Measurements from ENCODE around the gene MUC12.

DNA sequence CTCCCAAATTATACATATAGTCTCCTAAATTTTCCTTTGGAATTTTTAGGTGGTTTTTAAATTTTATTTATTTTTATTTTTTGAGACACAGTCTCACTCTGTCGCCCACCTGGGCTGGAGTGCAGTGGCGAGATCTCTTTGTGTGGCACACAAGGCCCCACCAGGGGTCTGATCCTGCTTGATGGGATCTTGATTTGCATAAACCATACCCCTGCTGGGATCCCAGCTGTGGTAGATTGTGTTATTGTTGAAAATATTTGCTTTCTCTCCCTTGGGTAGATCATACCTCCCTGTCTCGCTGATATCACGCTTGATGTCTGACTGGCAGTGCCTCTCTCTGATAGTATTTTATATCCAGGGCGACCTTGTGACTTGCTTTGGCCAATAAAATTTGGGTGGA lies 25.7 kb upstream of the MUC12 start:
- no peak for TF ChIP-seq POLR2A (IDR thresholded peaks at IDR 0.05; ENCODE audit: low read depth)
- TF ChIP-seq POLR2AphosphoS5 (IDR thresholded peaks at IDR 0.05) = no peak
- TF ChIP-seq CTCF (IDR thresholded peaks at IDR 0.05) = no peak

Measured in esophagus muscularis mucosa (tissue), 3 donors.